K562 (cell line): Measurements from ENCODE around the gene ZRANB3. TPM values are rescaled to one million over a fixed set of nuclear protein-coding genes. Genes with fewer than 3 reads are reported as not detected.

Source experiments
- ASH1L ChIP-seq: fragments of 450-650 bp; IDR thresholded peaks from 2 replicates; pipeline ENCODE4 v1.6.1; 2018; ENCODE audit warnings: borderline replicate concordance, mild to moderate bottlenecking, low read depth; ENCODE audit not compliant: partially characterized antibody
- MYNN ChIP-seq, 2 experiments: sonication (generic); formaldehyde crosslinking in 1 of 2; IDR thresholded peaks; 2 replicates each; pipeline versions ENCODE4 v1.5.0 to v1.6.1; 2016 to 2020; ENCODE audit warnings: antibody characterized with exemption in 1 of 2, missing genetic modification reagents in 1 of 2
- NFYB ChIP-seq: IDR thresholded peaks from 2 replicates; pipeline ENCODE4 v1.6.1; 2011; ENCODE audit warnings: mild to moderate bottlenecking, moderate library complexity; ENCODE audit not compliant: insufficient read length; ENCODE audit errors: extremely low read depth
- PRMT5 ChIP-seq: sonication (generic); formaldehyde crosslinking; IDR thresholded peaks from 2 replicates; pipeline ENCODE4 v1.5.0; 2020; ENCODE audit warnings: missing genetic modification reagents
- RBFOX2 ChIP-seq: fragments of 200-400 bp; formaldehyde crosslinking; IDR thresholded peaks from 2 replicates; pipeline ENCODE4 v1.6.1; 2017; ENCODE audit warnings: low read depth, mild to moderate bottlenecking, low read length, moderate library complexity
- TEAD1 ChIP-seq, 2 experiments: fragments of 450-650 bp in 1 of 2; sonication (generic) in 1 of 2; formaldehyde crosslinking; IDR thresholded peaks; 2 replicates each; pipeline versions ENCODE4 v1.4.0 to v1.8.0; 2020 to 2022; ENCODE audit warnings: mild to moderate bottlenecking in 2 of 2, missing genetic modification reagents in 1 of 2
- TRIM24 ChIP-seq, 2 experiments: fragments of 450-650 bp; IDR thresholded peaks; 2 replicates each; pipeline ENCODE4 v1.6.1; 2016
- ZNF263 ChIP-seq: sonication (generic); formaldehyde crosslinking; IDR thresholded peaks from 2 replicates; pipeline ENCODE4 v1.8.0; 2022; ENCODE audit warnings: mild to moderate bottlenecking, missing genetic modification reagents, borderline replicate concordance
- ZNF507 ChIP-seq: conservative IDR thresholded peaks from 2 replicates; pipeline ENCODE4 v1.6.1; 2017; ENCODE audit warnings: missing genetic modification characterization, missing compliant biosample characterization
- ZNF696 ChIP-seq: fragments of 250-450 bp; sonication (Bioruptor Pico); conservative IDR thresholded peaks from 2 replicates; pipeline ENCODE4 v1.4.0; 2020; ENCODE audit warnings: mild to moderate bottlenecking, moderate library complexity
- ZSCAN32 ChIP-seq: fragments of 450-650 bp; formaldehyde crosslinking; IDR thresholded peaks from 2 replicates; pipeline ENCODE4 v1.4.0; 2020; ENCODE audit warnings: mild to moderate bottlenecking, moderate library complexity
- polyA plus RNA-seq, 8 experiments: library from polyadenylated mRNA; depleted of rRNA in 4 of 8; stranded (reverse) in 5 of 8; unstranded in 3 of 8; fragments of >200 nt; fragmentation: Nextera tagmentation in 2 of 8; fragmentation: Illumina TruSeq in 1 of 8; extraction: Ambion mirVana in 2 of 8; extraction: Trizol in 1 of 8; gene quantifications; 2 replicates each; pipeline versions ENCODE4 v1.2.1 to v1.2.3, GENCODE V29; 2011 to 2014; ENCODE audit warnings: inconsistent platforms in 1 of 8, missing spikeins in 1 of 8
- total RNA-seq, 7 experiments: library from RNA; depleted of rRNA in 6 of 7; stranded (reverse); fragments of >200 nt in 6 of 7; fragmentation: Illumina TruSeq in 2 of 7; extraction: Trizol in 2 of 7; gene quantifications; 2 replicates each; pipeline versions ENCODE4 v1.2.1 to v1.2.3, GENCODE V29; 2011 to 2021; ENCODE audit warnings: low replicate concordance in 1 of 7
- TF ChIP-seq, protein P1 (sequence below): sonication (generic); formaldehyde crosslinking; IDR thresholded peaks from 2 replicates; pipeline ENCODE4 v1.8.0; 2022; ENCODE audit warnings: mild to moderate bottlenecking, missing genetic modification reagents
- TF ChIP-seq, protein P2 (sequence below): fragments of 250-450 bp; sonication (Bioruptor Pico); IDR thresholded peaks from 2 replicates; pipeline ENCODE4 v1.6.1; 2021; ENCODE audit warnings: mild to moderate bottlenecking
- TF ChIP-seq, protein P3 (sequence below), 2 experiments: IDR thresholded peaks in 1 of 2; conservative IDR thresholded peaks in 1 of 2; 2 replicates each; pipeline ENCODE4 v1.6.1; 2016; ENCODE audit warnings: low read depth in 2 of 2, mild to moderate bottlenecking in 1 of 2, missing compliant biosample characterization in 1 of 2, missing genetic modification characterization in 1 of 2, moderate library complexity in 1 of 2
- TF ChIP-seq, protein P4 (sequence below): fragments of 250-450 bp; sonication (Bioruptor Pico); IDR thresholded peaks from 2 replicates; pipeline ENCODE4 v1.8.0; 2022; ENCODE audit warnings: inconsistent platforms
- TF ChIP-seq, protein P5 (sequence below), 3 experiments: IDR thresholded peaks in 2 of 3; conservative IDR thresholded peaks in 1 of 3; 2 replicates each; pipeline ENCODE4 v1.5.1; 2011 to 2012; ENCODE audit warnings: low read length in 3 of 3, mild to moderate bottlenecking in 3 of 3, control low read depth in 2 of 3, improper control_type of control experiment in 1 of 3, inconsistent platforms in 1 of 3, low read depth in 1 of 3, mixed read lengths in 1 of 3, moderate library complexity in 1 of 3; ENCODE audit not compliant: insufficient read depth in 2 of 3

Gene ZRANB3
- total and polyA plus RNA-seq, 9 of the 15 experiments (the other 6 are each of a cell fraction or from before 2014, with no cell fraction given): 8.6 to 21.3 (median 14.7) TPM

DNA sequence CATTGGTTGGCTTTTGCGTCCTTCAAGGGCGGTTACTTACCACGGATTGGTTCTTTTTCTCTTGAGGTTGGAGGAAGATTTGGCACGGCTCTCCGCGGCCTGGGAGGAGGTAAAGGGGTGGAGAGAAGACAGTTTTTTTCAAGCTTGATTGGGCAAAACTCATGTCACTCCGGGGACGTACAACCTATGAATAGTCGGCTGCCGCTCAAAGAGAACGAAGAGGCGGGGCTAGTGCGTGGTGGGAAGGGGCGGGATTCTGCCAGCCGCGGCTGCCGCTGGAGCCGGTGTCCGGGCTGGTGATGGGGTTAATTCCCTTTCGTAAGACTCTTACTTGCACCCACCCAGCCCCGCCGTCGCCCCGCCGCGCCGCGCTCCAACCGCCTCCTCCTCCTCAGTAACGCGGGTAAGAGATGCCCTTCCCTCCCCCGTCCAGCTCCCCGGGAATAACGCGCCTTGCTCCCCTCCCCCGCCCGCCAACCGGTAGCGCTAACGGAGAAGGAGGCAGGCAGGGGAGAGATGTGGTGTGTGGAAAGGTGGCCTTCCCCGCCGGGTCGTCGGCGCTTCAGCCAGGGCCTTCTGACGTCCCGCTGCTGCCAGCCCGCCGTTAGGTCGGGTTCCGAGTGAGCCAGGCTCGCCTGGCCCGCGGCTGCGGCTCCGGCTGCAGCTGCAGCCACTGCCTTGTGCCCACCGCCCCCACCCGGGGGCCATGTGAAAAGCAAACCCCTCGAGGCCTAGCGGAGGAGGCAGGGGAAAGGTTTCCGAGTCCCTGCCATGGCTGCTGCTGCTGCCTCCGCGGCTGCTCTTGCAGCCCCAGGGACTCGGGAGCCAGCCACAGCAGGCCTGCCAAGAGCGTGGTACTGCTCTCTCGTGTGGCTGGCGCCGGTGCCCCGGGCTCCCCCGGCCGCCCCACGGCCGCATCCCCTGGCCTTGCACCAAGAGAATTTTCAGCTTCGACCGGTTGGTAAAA, 496 bp upstream of the ZRANB3 start, which contains the start of gene R3HDM1 (continued):
- TF ChIP-seq PRMT5 (CRISPR knock-in tag): no peak
- TF ChIP-seq, protein P1, sequence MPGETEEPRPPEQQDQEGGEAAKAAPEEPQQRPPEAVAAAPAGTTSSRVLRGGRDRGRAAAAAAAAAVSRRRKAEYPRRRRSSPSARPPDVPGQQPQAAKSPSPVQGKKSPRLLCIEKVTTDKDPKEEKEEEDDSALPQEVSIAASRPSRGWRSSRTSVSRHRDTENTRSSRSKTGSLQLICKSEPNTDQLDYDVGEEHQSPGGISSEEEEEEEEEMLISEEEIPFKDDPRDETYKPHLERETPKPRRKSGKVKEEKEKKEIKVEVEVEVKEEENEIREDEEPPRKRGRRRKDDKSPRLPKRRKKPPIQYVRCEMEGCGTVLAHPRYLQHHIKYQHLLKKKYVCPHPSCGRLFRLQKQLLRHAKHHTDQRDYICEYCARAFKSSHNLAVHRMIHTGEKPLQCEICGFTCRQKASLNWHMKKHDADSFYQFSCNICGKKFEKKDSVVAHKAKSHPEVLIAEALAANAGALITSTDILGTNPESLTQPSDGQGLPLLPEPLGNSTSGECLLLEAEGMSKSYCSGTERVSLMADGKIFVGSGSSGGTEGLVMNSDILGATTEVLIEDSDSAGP (CRISPR knock-in tag): no peak
- TF ChIP-seq NFYB: peak; percentile 1
- no peak; a peak in 1 of 4 replicates for TF ChIP-seq TEAD1 (CRISPR knock-in tag; IDR thresholded peaks at IDR 0.05)
- TF ChIP-seq TRIM24 (IDR thresholded peaks at IDR 0.05): peak in 1 of 2 experiments; percentile 22; a peak in 1 of 4 replicates
- TF ChIP-seq, protein P2, sequence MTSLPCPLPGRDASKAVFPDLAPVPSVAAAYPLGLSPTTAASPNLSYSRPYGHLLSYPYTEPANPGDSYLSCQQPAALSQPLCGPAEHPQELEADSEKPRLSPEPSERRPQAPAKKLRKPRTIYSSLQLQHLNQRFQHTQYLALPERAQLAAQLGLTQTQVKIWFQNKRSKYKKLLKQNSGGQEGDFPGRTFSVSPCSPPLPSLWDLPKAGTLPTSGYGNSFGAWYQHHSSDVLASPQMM (CRISPR knock-in tag): no peak
- TF ChIP-seq, protein P3, sequence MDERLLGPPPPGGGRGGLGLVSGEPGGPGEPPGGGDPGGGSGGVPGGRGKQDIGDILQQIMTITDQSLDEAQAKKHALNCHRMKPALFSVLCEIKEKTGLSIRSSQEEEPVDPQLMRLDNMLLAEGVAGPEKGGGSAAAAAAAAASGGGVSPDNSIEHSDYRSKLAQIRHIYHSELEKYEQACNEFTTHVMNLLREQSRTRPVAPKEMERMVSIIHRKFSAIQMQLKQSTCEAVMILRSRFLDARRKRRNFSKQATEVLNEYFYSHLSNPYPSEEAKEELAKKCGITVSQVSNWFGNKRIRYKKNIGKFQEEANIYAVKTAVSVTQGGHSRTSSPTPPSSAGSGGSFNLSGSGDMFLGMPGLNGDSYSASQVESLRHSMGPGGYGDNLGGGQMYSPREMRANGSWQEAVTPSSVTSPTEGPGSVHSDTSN (CRISPR knock-in tag; IDR thresholded peaks at IDR 0.05; ENCODE audit: low read depth): peak; percentile 94
- TF ChIP-seq, protein P3 (tag; conservative IDR thresholded peaks at IDR 0.05; ENCODE audit: low read depth): peak; percentile 100
- peak; percentile 64; the same call in 1 of the 2 replicates for TF ChIP-seq ZNF263 (CRISPR knock-in tag)
- no peak for TF ChIP-seq ZSCAN32
- TF ChIP-seq ASH1L: peak; percentile 89
- TF ChIP-seq RBFOX2: peak; percentile 78
- no peak for TF ChIP-seq MYNN (IDR thresholded peaks at IDR 0.05)
- no peak for TF ChIP-seq MYNN (CRISPR knock-in tag; IDR thresholded peaks at IDR 0.05)
- no peak for TF ChIP-seq ZNF507 (tag)
- TF ChIP-seq, protein P4, sequence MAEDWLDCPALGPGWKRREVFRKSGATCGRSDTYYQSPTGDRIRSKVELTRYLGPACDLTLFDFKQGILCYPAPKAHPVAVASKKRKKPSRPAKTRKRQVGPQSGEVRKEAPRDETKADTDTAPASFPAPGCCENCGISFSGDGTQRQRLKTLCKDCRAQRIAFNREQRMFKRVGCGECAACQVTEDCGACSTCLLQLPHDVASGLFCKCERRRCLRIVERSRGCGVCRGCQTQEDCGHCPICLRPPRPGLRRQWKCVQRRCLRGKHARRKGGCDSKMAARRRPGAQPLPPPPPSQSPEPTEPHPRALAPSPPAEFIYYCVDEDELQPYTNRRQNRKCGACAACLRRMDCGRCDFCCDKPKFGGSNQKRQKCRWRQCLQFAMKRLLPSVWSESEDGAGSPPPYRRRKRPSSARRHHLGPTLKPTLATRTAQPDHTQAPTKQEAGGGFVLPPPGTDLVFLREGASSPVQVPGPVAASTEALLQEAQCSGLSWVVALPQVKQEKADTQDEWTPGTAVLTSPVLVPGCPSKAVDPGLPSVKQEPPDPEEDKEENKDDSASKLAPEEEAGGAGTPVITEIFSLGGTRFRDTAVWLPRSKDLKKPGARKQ: no peak
- TF ChIP-seq ZNF696 (CRISPR knock-in tag): no peak
- TF ChIP-seq, protein P5, sequence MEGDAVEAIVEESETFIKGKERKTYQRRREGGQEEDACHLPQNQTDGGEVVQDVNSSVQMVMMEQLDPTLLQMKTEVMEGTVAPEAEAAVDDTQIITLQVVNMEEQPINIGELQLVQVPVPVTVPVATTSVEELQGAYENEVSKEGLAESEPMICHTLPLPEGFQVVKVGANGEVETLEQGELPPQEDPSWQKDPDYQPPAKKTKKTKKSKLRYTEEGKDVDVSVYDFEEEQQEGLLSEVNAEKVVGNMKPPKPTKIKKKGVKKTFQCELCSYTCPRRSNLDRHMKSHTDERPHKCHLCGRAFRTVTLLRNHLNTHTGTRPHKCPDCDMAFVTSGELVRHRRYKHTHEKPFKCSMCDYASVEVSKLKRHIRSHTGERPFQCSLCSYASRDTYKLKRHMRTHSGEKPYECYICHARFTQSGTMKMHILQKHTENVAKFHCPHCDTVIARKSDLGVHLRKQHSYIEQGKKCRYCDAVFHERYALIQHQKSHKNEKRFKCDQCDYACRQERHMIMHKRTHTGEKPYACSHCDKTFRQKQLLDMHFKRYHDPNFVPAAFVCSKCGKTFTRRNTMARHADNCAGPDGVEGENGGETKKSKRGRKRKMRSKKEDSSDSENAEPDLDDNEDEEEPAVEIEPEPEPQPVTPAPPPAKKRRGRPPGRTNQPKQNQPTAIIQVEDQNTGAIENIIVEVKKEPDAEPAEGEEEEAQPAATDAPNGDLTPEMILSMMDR (IDR thresholded peaks at IDR 0.05 in 2 of 3, conservative IDR thresholded peaks at IDR 0.05 in 1 of 3; ENCODE audit: insufficient read depth in 2 of 3, low read depth in 1 of 3, low read length in 3 of 3): peak in 2 of 3 experiments; percentile 29 to 35; a peak in 4 of 6 replicates
